ENCODE measurements around the gene PARP12.
"Not testable (repeated sequence)": the region's sequence is repeated elsewhere in the genome, so short reads cannot be mapped to it uniquely, and the experiment has no call there.

The PARP12 gene

DNA sequence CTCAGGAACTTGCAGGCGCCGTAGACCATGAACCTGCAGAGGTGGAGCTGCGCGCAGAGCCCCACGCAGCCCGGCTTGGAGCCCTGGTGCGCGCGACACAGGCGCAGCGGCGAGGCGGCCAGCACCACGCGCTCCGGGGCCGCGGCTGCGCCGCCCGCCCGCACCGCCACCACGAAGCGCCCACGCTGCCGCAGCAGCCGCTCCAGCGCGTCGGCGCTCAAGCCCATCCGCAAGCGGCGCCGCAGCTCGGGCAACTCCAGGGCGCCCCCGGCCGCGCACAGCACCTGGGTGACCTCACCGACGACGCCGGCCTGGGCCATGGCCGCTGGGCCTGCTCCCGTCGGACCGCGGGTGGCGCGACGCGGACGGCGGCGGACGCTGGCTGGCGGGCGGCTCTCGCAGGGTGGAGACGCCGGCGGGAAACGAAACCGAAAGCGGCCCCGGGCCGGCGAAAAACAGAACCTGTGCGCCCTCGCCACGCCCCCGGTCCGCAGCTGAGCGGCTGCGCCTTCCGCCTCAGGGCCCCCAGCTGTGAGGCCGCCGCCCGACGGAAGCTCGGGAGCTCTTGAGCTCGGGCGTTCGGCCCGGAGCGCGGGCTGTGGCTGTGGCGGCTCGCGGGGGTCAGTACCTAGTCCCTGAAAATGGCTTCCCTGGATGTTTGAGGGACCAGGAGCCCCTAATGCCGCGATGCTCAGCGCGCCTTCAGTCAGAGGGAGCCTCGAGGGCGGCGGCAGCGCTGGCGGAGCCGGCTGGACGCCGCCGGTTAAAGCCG is at the start of gene PARP12:
TSS of gene PARP12 (minus strand) at position 424 of the 772 bp plus-strand sequence. CDS start at position 320, 104 bp downstream.
- TF ChIP-seq, protein P1, sequence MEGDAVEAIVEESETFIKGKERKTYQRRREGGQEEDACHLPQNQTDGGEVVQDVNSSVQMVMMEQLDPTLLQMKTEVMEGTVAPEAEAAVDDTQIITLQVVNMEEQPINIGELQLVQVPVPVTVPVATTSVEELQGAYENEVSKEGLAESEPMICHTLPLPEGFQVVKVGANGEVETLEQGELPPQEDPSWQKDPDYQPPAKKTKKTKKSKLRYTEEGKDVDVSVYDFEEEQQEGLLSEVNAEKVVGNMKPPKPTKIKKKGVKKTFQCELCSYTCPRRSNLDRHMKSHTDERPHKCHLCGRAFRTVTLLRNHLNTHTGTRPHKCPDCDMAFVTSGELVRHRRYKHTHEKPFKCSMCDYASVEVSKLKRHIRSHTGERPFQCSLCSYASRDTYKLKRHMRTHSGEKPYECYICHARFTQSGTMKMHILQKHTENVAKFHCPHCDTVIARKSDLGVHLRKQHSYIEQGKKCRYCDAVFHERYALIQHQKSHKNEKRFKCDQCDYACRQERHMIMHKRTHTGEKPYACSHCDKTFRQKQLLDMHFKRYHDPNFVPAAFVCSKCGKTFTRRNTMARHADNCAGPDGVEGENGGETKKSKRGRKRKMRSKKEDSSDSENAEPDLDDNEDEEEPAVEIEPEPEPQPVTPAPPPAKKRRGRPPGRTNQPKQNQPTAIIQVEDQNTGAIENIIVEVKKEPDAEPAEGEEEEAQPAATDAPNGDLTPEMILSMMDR (conservative IDR thresholded peaks at IDR 0.05; ENCODE audit: low read depth, low read length), result no peak

DNA sequence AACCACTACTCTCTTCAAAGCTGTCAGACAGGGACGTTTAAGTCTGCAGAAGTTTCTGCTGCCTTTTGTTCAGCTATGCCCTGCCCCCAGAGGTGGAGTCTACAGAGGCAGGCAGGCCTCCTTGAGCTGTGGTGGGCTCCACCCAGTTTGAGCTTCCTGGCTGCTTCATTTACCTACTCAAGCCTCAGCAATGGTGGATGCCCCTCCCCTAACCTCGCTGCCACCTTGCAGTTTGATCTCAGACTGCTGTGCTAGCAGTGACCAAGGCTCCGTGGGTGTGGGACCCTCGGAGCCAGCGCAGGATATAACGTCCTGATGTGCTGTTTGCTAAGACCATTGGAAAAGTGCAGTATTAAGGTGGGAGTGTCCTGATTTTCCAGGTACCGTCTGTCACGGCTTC is 46.0 kb upstream of the PARP12 start:
- not testable (repeated sequence) for H3K4me3 ChIP-seq (ENCODE audit: low read depth, low read length); DNase-seq (ENCODE audit: low read depth)

More for the DNA sequence above, at the start of gene PARP12:
- H3K4me3 ChIP-seq (ENCODE audit: low read depth, low read length), result peak within 1 kb of the TSS; percentile 70
- DNase-seq (ENCODE audit: low read depth), result peak; percentile 88

DNA sequence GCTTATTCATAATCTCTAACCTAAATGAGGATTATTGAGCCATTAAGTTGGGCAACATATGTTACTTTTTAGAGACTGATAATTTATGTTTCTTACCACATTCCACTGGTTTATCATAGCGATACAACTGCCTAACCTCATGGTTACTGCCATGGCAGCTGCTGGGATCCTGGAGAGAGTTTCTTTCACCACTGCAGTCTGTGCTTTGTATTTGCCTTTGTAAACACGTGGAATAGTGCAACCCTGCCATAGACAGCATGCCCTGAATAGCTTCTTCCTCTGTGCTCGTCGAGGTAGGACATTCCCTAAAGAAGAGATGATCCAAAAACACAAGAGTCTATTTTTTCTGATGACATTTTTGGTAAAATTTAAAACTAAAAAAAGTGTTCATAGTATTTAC is 33.7 kb upstream of the PARP12 start:
- TF ChIP-seq, protein P1 (conservative IDR thresholded peaks at IDR 0.05; ENCODE audit: low read depth, low read length), result no peak
- H3K4me3 ChIP-seq (ENCODE audit: low read depth, low read length), result no peak overlapping the region
- no peak for DNase-seq (ENCODE audit: low read depth)

GRCh38 chr7:140093375-140093774 is 30.6 kb upstream of the PARP12 start:
- no peak overlapping the region for H3K4me3 ChIP-seq (ENCODE audit: low read depth, low read length)
- TF ChIP-seq, protein P1 (conservative IDR thresholded peaks at IDR 0.05; ENCODE audit: low read depth, low read length), result no peak
- DNase-seq (ENCODE audit: low read depth), result no peak

GRCh38 chr7:140085447-140085846 is 22.7 kb upstream of the PARP12 start:
- TF ChIP-seq, protein P1 (conservative IDR thresholded peaks at IDR 0.05; ENCODE audit: low read depth, low read length), result no peak
- no peak for DNase-seq (ENCODE audit: low read depth)
- no peak overlapping the region for H3K4me3 ChIP-seq (ENCODE audit: low read depth, low read length)

- TF ChIP-seq, protein P1 (conservative IDR thresholded peaks at IDR 0.05; ENCODE audit: low read depth, low read length), result no peak
- no peak for DNase-seq (ENCODE audit: low read depth)
- H3K4me3 ChIP-seq (ENCODE audit: low read depth, low read length), result no peak overlapping the region
Measured at GRCh38 chr7:140084972-140085371, 22.2 kb upstream of the PARP12 start.

- TF ChIP-seq, protein P1 (conservative IDR thresholded peaks at IDR 0.05; ENCODE audit: low read depth, low read length), result no peak
- no peak overlapping the region for H3K4me3 ChIP-seq (ENCODE audit: low read depth, low read length)
- DNase-seq (ENCODE audit: low read depth), result no peak
Measured at GRCh38 chr7:140084142-140084655, 21.4 kb upstream of the PARP12 start.

Data from choroid plexus epithelial cell (primary cell).